Uterus (tissue), 2 donors: Measurements from ENCODE around the gene PCDHB14.
A peak's percentile ranks its signal among the peaks of the same experiment; 100 is the strongest.

Source experiments
- POLR2A ChIP-seq, 2 donors: fragments of 450-650 bp; IDR thresholded peaks; one replicate each; pipeline ENCODE4 v1.6.1; 2016; ENCODE audit warnings: antibody characterized with exemption in 2 of 2, mild to moderate bottlenecking in 1 of 2, moderate library complexity in 1 of 2
- TF ChIP-seq, protein P1 (sequence below), 4 experiments: fragments of 200-600 bp in 2 of 4; fragments of 450-650 bp in 2 of 4; sonication (generic) in 2 of 4; IDR thresholded peaks; one replicate each; pipeline ENCODE4 v1.5.1; 2016 to 2019; ENCODE audit warnings: antibody characterized with exemption in 4 of 4, mild to moderate bottlenecking in 2 of 4, moderate library complexity in 1 of 4

DNA sequence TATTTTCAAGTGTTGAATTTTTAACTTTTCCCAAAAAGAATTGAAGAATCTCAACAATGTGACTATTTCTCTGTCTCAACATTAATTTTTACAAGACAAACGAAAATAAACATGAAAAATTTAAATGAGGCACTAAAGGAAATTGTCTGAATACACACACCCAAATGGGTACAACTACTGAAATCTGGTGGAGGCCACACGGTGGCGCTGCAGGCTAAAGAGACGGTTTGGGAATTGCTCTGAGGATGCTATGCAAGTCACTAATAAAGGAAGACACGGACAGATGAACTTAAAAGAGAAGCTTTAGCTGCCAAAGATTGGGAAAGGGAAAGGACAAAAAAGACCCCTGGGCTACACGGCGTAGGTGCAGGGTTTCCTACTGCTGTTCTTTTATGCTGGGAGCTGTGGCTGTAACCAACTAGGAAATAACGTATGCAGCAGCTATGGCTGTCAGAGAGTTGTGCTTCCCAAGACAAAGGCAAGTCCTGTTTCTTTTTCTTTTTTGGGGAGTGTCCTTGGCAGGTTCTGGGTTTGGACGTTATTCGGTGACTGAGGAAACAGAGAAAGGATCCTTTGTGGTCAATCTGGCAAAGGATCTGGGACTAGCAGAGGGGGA is 30.9 kb upstream of the PCDHB14 start, which contains the start of gene PCDHB10:
- TF ChIP-seq, protein P1, sequence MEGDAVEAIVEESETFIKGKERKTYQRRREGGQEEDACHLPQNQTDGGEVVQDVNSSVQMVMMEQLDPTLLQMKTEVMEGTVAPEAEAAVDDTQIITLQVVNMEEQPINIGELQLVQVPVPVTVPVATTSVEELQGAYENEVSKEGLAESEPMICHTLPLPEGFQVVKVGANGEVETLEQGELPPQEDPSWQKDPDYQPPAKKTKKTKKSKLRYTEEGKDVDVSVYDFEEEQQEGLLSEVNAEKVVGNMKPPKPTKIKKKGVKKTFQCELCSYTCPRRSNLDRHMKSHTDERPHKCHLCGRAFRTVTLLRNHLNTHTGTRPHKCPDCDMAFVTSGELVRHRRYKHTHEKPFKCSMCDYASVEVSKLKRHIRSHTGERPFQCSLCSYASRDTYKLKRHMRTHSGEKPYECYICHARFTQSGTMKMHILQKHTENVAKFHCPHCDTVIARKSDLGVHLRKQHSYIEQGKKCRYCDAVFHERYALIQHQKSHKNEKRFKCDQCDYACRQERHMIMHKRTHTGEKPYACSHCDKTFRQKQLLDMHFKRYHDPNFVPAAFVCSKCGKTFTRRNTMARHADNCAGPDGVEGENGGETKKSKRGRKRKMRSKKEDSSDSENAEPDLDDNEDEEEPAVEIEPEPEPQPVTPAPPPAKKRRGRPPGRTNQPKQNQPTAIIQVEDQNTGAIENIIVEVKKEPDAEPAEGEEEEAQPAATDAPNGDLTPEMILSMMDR (IDR thresholded peaks at IDR 0.05), result peak in 1 of 4 experiments; percentile 6
- no peak for TF ChIP-seq POLR2A (IDR thresholded peaks at IDR 0.05)
